ENCODE measurements around the gene UNC119.
"Not testable (repeated sequence)": the region's sequence is repeated elsewhere in the genome, so short reads cannot be mapped to it uniquely, and the experiment has no call there.

Gene UNC119

DNA sequence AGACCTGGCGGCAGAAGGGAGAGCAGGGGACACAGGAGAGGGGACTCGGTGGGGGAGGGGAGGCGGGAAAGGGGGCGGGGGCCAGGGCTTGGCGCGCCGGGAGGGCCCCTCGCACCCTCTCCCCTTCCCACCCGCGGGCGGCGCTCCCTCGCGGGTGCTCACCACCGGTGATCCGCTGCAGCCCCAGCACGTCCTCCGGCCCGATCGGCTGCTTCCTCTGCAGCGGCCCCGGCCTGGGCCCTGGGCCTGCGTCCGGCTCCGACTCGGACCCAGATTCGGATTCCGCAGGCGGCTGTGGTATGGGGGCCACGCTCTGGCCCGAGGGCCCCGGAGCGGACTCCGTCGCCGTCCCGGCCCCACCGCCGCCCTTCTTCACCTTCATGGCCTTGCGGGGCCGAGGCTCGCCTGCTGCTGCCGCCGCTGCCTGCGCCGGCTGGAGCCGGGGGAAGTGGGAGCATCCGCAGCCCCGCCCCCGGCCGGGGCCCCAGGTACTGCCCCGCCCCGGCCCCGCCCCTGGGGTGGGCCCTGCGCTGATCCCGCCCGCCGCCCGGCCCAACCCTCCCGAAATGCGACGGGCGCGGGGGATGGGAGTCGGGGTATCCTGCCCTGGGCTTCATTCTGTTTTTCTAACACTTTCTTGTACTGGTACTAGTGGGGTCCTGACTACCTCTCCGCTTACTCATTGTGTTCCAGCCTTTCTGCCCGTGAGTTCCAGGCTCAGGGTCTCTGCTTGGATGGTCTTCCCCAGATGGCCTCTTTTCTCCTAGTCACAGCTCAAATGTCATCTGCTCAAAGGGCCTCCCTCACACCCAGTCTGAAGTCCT lies at the start of gene UNC119:
Gene UNC119, minus strand, starts transcription at position 449 of the 824 bp plus-strand sequence. Its CDS starts 67 bp downstream, at position 382.
- DNase-seq: peak; percentile 83

DNA sequence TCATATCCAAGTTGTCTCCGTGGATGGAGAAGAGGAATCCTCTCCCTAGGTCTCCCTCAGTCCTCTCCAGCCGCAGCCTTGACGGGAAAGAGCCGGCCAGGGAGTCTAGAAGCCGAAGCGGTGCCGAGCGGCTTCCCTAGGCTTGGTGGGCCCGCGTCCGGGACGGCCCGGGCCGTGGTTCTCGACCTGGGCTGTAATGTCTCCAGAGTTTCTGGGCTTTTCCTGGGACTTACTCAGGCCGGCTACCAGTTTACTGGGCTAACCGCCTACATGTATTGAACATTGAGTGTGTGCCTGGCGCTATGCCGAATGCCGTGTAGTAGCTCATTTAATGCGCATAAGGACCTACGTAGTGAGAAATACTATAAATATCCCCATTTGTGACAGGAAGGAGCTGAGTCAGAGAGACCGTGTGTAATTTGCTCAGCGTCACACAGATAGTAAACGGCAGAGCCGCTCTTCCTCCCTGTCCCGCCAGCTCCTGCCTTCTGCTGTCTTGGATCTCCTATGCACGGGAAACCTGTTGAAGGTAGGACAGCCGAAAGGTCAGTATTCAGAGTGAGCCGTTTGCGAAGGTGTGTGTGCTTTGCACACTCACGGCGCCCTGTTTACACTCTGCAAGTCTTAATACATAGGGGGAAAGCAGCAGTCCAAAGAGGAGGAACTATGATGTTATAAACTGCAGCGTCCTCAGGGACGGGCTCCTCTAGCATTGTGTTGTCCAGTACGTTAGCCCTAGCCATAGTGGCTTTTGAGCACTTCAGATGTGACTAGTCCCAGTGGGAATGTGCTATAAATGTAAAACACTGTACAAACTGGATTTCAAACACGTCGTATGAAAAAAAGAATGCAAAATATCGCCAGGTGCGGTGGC lies 47.1 kb upstream of the UNC119 start:
- DNase-seq: no peak

DNA sequence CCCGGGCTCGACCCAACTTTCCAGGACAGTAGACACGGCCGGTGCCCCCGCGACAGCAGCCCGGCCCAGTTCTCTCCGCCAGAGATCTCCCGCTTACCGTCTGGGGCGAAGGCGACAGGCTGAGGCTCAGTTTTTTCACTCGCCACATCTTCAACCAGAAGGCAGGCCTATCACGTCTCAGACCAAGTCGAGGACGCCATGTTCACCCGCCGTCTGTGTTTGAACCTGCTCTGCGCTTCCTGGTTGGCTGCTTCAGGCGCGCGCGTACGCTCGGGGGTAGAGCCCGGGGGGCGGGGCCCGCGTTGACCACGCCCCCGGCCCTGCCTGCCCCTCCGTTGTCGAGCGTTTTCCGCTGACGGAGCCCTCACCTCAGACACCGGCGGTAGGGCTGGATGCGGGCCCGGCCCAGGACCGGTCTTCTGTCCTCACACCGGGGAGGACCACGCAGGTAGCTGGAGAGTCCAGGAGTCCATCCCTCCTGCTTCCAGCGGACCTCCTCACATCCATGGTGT lies 46.4 kb upstream of the UNC119 start, which contains the start of gene SPAG5:
Gene SPAG5, minus strand, starts transcription at position 227 of the 512 bp plus-strand sequence. Its CDS starts 79 bp downstream, at position 148.
- DNase-seq: peak; percentile 97

DNA sequence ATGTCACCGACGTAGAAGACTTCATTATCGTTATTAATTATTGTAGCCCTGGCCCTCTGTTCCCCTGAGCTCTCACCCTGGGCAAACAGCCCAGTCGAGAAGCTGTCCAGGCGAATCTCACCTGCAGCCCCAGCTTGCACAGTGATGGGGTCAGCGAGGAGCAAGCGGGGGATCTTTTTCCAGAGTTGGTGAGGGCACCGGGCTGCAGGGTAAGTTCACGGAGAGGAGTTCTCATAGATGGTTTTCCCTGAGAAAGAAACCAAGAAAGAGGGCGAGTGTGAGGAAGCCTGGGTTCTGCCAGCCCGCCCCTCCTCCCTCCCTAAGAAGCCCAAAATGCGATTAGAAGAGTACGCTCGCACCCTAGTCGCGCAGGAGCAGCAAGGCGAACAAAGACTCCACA lies 46.0 kb upstream of the UNC119 start:
- no peak for DNase-seq

DNA sequence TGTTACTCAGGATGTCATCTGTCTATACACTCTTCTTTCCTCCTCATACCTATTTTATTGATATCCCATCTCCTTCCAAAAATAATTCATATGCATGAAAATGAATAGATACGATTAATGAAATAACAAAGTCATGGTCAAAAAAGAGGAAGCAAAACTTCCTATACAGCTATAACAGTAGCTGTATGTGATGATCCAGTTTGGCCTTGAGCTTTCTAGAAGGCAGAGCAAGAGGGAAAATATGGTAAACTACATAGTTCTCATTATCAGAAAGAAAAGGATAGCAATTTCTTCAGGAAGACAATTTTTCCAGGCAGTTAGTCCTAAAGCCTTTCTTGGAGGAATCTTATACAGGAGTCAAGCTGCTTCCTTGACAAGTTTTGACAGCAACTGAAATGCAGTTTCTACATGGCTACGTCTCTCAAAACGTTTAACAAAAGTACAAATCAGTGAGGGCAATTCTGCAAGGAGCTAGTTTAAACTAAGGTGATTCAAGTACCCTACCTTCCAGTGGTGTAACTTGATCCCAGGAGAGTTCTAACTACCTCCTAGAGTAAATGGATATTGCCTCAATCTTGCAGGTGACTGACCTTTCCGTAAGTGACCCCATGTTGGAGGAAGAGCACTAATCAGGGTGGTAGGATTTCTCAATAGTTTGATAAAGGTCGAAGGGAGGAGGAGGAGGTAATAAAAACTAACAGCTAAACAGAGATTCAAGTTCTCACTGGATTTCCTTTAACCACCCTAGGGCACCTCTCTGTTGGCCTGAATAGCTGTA lies 45.4 kb upstream of the UNC119 start:
- DNase-seq: no peak

DNA sequence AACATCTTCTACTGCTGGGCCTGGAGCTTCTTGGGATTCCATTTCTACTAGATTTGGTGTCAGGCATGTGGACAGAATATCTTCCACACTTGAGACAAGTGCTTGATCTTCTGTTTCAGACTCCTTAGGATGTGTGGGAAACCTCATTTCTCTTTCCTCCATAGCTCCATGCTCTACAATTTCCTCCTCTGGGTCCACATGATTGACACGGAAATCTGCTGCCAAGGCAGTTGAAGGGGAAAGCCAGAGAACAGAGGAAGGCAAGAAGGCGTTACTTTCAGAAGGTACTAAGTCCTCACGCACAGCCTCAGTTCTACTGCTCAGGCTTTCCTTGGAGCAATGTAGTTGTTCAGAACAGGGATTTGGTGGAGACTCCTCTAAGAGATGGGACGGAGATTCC lies 39.8 kb upstream of the UNC119 start:
- DNase-seq: no peak

DNA sequence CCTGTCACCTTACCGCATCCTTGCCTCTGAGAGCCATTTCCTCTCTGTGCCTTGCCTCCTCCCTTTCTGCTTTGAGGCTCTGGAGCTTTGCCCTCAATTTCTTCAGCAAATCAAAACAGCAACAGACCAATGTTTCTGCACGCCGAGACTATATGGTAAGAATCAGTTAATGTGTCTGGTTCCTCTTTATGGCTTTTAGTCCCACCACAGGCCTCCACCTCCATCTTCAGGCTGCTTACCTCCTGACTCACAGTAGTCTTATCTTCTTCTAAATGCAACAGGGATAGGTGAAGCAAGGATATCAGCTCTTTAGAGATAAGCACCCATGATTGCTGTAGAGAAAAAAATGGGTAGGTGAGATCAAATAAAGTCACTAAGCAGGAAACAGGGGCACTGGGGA lies 33.4 kb upstream of the UNC119 start:
- DNase-seq: no peak

DNA sequence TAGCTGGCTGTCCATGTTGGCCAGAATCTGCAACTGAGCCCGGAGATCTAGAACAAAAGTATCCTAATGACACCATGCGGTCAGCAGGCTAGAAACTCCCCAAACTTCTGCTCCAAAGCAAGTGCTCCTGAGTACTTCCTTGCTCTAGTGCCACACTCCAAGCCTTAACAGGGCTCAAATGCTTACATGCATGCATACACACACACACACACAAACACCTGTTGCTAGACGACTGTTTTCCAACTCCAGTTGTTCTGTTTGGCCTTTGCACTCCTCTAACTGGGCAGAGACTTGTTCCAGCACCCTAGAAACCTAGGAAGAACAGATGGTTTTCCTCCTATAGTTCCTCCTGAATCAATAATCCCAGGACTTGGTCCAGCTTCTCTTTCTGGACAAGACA lies 32.0 kb upstream of the UNC119 start:
- DNase-seq: no peak

DNA sequence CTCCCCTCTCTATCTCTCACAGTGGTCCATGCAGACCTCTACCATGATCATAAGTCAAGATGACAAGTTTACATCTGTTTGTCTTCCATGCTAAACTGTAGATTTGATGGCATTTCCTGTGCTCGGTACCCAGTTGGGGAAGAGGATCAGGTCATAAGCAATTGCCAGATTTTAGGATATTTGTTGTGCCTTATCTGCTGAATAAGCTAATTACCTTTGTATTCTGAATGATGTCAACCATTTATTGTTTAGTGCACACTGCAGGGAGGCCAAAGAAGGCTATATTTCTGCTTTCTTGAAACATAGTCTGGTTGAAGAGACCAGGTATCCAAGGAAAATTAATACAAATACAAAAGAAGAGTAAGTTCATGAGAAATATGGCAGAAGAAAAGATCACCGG lies 30.1 kb upstream of the UNC119 start:
- DNase-seq: no peak

DNA sequence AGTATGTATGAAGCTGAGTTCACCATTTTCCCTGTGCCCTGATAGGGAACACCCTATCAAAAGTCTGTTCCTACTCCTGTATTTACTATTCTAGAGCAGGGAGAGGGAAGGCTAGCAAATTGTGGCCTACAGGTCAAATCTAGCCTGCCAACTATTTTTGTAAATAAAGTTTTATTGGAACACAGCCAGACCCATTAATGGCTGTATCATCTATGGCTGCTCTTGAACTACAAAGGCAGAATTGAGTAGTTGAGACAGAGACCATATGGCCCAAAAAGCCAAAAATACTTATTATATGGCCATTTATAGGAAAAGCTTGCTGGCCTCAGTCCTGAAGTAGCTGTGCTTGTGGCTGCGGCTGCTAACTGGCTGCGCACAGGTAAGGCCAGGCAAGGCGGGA lies 28.5 kb upstream of the UNC119 start:
- no peak for DNase-seq

DNA sequence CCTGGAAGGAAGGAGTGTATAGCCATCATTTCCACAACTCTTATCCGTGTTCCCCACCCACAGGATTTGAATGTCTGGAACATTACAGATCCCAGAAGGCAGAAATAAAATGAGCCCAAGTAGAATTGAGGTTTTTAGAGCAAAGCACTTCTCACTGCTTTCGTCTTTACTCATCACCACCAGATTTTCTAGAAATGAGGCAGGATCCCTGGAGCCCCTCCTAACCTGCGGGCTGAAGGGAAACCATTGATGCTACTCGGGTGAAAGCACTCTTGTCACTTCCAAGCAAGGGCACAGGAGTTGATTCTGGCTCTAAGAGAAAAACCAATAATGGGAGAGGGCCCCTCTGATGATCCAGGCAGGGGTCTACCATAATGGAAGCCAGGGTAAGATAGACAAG lies 27.1 kb upstream of the UNC119 start:
- DNase-seq: no peak

DNA sequence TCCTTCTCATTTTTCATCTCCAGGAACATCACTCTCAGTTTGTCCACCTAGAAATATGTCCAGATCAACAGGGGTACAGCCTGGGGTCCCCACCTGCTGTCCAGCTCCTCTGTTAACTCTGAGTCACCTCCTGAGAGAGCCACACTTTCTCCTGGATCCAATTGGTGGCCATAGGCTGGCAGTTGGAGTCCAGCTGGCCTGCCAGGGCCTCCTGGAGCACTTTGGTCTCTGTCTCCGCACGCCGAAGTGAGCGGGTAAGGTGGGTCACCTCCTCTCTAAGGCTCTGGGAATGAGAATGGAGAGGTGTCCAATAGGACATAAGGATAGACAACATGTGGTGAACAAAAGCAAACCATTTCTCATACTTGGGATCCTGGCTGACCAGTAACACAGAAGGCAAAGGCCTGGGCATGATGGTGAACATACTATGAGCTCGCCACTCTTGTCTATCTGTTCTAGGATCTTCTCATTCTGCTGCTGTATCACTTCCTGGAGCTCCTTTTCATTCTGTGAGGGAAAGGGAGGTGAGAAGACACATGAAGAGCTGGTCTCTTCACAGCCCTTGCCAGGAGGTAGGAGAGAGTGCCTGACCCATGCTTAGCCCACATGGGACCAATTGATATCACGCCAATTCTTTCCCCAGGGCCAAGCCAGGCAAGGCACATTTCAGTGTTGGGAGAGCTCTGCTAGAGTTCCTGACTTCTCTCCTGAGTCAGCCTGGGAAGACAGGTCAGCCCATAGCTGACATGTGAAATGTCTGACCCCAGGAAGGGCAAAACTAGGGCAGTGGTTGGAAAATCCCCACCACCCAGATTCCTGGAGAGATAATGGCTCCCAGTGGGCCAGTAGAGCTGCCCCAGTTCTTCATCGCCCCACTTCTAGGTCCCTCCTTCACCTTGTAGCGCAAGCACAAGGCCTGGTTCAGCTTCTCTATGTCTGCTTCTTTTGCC lies 26.1 kb upstream of the UNC119 start:
- DNase-seq: no peak

DNA sequence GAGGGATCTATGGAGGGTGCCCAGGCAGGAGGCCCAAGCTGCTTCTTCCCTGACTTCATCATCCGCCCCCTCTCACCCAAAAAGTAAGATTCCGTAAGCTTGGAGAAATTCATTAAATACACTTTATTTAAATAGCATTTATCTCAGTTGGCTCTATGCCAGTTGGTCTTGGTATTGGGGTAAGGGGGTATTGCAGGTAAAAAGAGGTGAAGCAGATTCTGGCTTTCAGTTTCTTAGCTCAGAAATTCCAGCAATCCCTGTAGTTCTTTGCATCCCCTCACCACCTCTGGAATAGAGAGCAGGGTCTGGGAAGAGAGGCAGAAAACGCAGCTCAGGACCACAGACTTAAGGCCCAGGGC lies 25.0 kb upstream of the UNC119 start:
- DNase-seq: no peak

DNA sequence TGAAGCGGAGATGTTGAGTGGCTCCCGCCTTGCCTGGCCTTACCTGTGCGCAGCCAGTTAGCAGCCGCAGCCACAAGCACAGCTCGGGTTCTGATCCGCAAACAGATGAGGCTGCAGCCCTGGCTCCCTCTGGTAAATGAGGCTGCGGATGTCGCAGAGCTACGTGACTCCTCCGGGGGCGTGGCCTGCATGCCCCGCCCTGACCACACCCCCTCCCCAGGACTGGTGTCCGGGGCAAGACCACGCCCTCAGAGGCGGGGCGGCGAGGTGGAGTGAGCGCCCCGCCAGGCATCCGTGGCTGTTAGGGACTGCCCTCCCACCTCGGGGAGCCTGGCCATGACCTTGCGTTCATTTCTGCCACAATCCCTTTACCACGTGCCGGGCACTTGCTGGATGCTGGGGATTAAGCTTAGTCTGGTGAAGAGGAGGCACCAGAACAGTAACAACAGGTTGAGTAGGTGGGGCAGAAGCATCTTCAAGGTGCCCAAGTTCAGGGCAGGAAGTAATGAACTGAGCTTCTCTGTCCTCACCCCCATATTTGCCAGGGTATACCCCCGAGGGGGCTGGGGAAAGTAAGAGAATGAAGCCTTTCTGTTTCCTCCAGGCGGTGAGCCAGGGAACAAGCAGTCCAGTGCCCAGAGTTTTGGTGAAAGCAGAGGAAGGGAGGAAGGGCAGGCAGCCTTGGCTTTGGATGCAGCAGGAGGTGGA lies 24.5 kb upstream of the UNC119 start, which contains the start of gene ALDOC:
Gene ALDOC, minus strand, starts transcription at position 138 of the 708 bp plus-strand sequence. CDS start 1,363 bp downstream, outside the sequence.
- DNase-seq: peak; percentile 99

DNA sequence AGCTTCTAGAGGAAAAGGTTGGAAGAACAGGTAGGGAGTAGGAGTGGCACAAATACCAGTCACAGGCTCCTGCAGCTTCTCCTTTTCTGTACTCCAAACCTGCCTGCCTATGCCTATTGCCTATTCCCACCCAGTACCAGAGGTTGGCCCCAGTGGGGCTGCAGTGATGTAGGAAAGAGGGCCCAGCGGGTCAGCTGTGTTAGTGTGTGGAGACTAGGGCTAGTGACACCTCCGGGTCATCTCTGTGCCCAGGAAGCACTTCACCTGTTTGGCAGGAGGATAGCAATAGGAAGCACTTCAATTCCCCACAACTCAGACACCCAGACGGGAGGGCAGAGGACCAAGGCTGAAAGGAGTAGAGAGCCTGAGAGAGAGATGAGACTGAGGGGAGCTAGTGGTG lies 23.6 kb upstream of the UNC119 start:
- not testable (repeated sequence) for DNase-seq

DNA sequence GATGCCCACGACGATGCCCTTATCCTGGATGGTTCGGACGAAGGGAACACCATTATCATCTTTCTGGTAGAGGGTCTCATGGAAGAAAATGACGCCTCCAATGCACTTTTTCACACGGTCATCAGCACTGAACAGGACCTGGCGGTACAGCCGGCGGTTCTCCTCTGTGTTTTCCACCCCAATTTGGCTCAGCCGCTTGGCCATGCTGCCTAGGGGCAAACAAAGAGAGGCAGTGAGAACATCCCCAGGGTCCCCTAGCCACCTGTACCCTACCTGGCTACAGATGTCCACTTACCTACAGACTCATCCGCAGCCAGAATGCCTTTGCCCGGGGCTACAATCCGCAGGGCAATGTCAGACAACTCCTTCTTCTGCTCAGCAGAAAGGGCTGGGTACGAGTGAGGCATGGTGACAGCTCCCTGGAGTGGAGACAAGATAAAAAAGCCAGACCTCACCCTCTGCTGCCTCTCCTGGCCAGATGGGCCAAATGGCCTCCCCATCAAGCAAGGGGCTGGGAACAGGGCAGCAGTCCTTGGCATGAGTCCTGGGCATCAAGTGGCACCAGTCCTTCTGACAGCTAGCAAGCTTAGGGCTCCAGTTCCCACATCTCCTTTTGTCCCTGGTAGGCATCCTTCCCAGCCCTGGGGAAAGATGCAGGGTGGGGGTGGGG lies 22.8 kb upstream of the UNC119 start:
- DNase-seq: no peak

DNA sequence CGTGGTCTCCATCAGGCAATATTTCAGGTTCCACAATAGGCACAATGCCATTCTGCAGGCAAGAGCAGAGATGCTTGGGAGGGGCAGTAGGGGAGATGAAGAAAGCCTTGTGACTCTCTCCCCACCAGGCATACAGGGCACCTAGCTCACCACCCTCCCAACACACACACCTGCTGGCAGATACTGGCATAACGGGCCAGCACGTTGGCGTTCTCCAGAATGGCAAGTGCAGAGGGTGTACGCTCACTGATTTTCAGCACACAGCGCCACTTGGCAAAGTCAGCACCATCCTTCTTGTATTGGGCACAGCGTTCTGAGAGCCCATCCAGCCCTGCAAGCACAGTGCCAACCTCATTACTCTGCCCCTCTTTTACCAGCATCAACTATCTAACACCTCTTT lies 22.1 kb upstream of the UNC119 start:
- DNase-seq: no peak

DNA sequence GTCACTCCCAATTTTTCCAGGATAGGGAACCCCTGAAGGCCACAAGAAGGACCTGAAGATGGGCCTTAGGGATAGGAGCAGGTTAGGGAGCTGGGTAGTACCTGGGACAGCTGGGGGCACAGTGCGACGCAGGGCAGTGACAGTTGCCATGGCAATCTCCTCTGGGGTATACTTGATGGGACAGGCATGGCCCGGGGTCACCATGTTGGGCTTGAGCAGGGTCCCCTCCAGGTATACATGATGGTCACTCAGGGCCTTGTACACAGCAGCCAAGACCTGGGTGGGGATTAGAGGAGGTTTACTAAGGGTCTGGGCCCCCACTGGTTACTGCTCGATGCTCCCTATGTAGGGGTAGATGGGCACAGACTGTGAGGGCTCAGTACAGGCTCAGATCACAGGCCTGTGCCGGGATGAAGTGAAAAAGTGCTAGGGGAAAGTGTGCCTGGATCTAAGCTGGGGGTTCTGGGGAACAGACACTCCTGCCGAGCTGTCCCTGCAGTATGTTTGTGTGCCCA lies 21.6 kb upstream of the UNC119 start:
- no peak for DNase-seq

DNA sequence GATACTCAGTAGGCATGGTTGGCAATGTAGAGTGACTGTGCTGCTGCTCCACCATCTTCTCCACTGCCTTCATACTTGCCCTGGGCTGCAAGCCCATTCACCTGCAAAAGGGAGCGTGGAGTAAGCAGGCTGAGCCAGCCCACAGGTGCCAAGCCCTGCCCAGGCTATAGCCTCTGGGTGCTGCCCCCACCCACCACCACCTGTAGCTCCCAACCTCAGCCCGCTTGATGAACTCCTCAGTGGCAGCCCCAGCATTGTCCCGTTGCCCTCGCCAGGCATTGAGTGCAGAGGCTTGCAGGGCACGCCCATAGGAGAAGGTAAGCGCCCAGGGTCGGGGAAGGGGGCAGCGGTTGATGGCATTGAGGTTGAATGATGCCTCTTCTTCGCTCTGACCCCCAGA lies 21.1 kb upstream of the UNC119 start:
- DNase-seq: no peak

DNA sequence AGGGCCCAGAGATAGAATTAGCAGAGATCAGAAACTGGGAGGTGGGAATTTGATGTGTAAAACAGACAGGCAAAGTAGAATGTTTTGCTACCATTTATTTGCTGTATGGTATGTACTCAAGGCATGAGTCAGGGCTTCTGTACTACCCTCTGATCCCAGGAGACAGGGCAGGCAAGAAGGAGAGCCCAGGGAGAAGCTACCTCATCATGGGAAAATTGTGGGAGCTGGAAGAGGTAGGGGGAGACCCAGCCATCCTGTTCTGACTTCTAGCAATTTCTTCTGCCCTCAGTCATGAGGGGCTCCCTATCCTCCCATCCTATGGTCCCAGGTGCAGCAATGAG lies 20.6 kb upstream of the UNC119 start:
- no peak for DNase-seq
